Measurements from ENCODE around the gene CPNE9.

The CPNE9 gene

GRCh38 chr3:9686050-9686550 lies 17.5 kb upstream of the CPNE9 start:
- Histone ChIP-seq H3K4me1 (ENCODE audit: control insufficient read depth in 5 of 5, insufficient read depth in 5 of 5, low read length in 5 of 5) (peaks cover 0 to 7% (median 0%) of the 10 kb centered on the region in 5 donors), H3K9me3 (ENCODE audit: control insufficient read depth in 5 of 5, low read length in 5 of 5) (no peaks in the 10 kb centered on the region), H3K27ac (ENCODE audit: low read depth, low read length) (no peak overlapping the region), H3K36me3 (ENCODE audit: control insufficient read depth in 5 of 5, insufficient read depth in 5 of 5, low read length in 5 of 5) (peaks cover 7 to 100% (median 98%) of the 10 kb centered on the region in 5 donors), H3K27me3 (ENCODE audit: control insufficient read depth in 5 of 5, insufficient read depth in 4 of 5, low read length in 5 of 5) (no peaks in the 10 kb centered on the region), H3K4me3 (ENCODE audit: low read depth in 1 of 5, low read length in 5 of 5) (no peak overlapping the region), H3K9ac (ENCODE audit: low read length in 5 of 5) (no peak overlapping the region)

GRCh38 chr3:9686703-9687102 lies 16.9 kb upstream of the CPNE9 start:
- Histone ChIP-seq H3K4me1 (ENCODE audit: control insufficient read depth in 5 of 5, insufficient read depth in 5 of 5, low read length in 5 of 5) (peaks cover 0 to 8% (median 0%) of the 10 kb centered on the region in 5 donors), H3K4me3 (ENCODE audit: low read depth in 1 of 5, low read length in 5 of 5) (no peak overlapping the region), H3K27ac (ENCODE audit: low read depth, low read length) (no peak overlapping the region), H3K36me3 (ENCODE audit: control insufficient read depth in 5 of 5, insufficient read depth in 5 of 5, low read length in 5 of 5) (peaks cover 3 to 100% (median 98%) of the 10 kb centered on the region in 5 donors), H3K27me3 (ENCODE audit: control insufficient read depth in 5 of 5, insufficient read depth in 4 of 5, low read length in 5 of 5) (no peaks in the 10 kb centered on the region), H3K9me3 (ENCODE audit: control insufficient read depth in 5 of 5, low read length in 5 of 5) (no peaks in the 10 kb centered on the region), H3K9ac (ENCODE audit: low read length in 5 of 5) (no peak overlapping the region)

DNA sequence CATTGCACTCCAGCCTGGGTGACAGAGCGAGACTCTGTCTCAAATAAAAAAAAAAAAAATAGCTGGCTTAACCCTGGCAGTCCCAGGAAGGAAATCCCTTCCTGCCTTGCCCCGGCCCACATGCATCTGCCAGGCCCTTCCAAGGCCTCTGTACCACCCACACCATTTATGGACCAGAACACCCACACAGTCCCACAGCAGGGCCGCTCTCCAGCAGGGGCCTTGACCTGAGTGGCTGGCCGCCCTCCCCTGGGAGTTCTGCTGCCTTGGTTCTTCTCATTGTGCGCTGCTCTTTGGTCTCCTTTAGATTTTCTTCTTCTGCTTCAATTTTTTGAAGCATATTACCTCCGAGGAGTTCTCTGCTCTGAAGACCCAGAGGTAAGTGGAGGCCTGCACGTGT lies 16.1 kb upstream of the CPNE9 start:
- Histone ChIP-seq H3K9me3 (ENCODE audit: control insufficient read depth in 5 of 5, low read length in 5 of 5) (no peaks in the 10 kb centered on the region), H3K27ac (ENCODE audit: low read depth, low read length) (no peak overlapping the region), H3K4me3 (ENCODE audit: low read depth in 1 of 5, low read length in 5 of 5) (no peak overlapping the region), H3K4me1 (ENCODE audit: control insufficient read depth in 5 of 5, insufficient read depth in 5 of 5, low read length in 5 of 5) (peaks cover 0 to 8% (median 0%) of the 10 kb centered on the region in 5 donors), H3K36me3 (ENCODE audit: control insufficient read depth in 5 of 5, insufficient read depth in 5 of 5, low read length in 5 of 5) (peaks cover 3 to 100% (median 98%) of the 10 kb centered on the region in 5 donors), H3K9ac (ENCODE audit: low read length in 5 of 5) (no peak overlapping the region), H3K27me3 (ENCODE audit: control insufficient read depth in 5 of 5, insufficient read depth in 4 of 5, low read length in 5 of 5) (no peaks in the 10 kb centered on the region)

GRCh38 chr3:9688961-9689360 lies 14.7 kb upstream of the CPNE9 start:
- no peaks in the 10 kb centered on the region for H3K9me3 ChIP-seq (ENCODE audit: control insufficient read depth in 5 of 5, low read length in 5 of 5)
- H3K4me1 ChIP-seq (ENCODE audit: control insufficient read depth in 5 of 5, insufficient read depth in 5 of 5, low read length in 5 of 5): peaks cover 0 to 8% (median 0%) of the 10 kb centered on the region in 5 donors
- H3K36me3 ChIP-seq (ENCODE audit: control insufficient read depth in 5 of 5, insufficient read depth in 5 of 5, low read length in 5 of 5): peaks cover 13 to 100% (median 99%) of the 10 kb centered on the region in 5 donors
- H3K27ac ChIP-seq (ENCODE audit: low read depth, low read length): no peak overlapping the region
- no peak overlapping the region for H3K9ac ChIP-seq (ENCODE audit: low read length in 5 of 5)
- H3K27me3 ChIP-seq (ENCODE audit: control insufficient read depth in 5 of 5, insufficient read depth in 4 of 5, low read length in 5 of 5): no peaks in the 10 kb centered on the region
- no peak overlapping the region for H3K4me3 ChIP-seq (ENCODE audit: low read depth in 1 of 5, low read length in 5 of 5)

DNA sequence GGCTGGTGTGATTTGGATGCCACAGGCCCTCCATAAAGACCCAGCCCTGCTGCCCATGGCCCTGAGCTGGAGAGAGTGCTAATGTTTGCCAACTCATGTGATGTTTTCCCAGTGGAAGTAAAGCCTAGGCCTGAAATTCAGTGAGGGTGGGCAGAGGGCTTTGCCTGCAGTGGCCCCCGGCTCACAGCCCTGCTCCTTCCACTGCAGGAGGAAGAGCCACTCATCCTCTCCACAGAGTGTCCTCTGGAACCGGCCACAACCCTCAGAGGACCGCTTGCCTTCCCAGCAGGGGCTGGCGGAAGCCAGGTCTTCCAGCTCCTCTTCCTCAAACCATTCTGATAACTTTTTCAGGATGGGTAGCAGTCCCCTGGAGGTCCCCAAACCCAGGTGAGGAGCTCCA lies 13.9 kb upstream of the CPNE9 start:
- Histone ChIP-seq H3K9ac (ENCODE audit: low read length in 5 of 5) (no peak overlapping the region), H3K27me3 (ENCODE audit: control insufficient read depth in 5 of 5, insufficient read depth in 4 of 5, low read length in 5 of 5) (no peaks in the 10 kb centered on the region), H3K36me3 (ENCODE audit: control insufficient read depth in 5 of 5, insufficient read depth in 5 of 5, low read length in 5 of 5) (peaks cover 13 to 100% (median 99%) of the 10 kb centered on the region in 5 donors), H3K4me3 (ENCODE audit: low read depth in 1 of 5, low read length in 5 of 5) (no peak overlapping the region), H3K27ac (ENCODE audit: low read depth, low read length) (no peak overlapping the region), H3K4me1 (ENCODE audit: control insufficient read depth in 5 of 5, insufficient read depth in 5 of 5, low read length in 5 of 5) (peaks cover 0 to 8% (median 0%) of the 10 kb centered on the region in 5 donors), H3K9me3 (ENCODE audit: control insufficient read depth in 5 of 5, low read length in 5 of 5) (no peaks in the 10 kb centered on the region)

DNA sequence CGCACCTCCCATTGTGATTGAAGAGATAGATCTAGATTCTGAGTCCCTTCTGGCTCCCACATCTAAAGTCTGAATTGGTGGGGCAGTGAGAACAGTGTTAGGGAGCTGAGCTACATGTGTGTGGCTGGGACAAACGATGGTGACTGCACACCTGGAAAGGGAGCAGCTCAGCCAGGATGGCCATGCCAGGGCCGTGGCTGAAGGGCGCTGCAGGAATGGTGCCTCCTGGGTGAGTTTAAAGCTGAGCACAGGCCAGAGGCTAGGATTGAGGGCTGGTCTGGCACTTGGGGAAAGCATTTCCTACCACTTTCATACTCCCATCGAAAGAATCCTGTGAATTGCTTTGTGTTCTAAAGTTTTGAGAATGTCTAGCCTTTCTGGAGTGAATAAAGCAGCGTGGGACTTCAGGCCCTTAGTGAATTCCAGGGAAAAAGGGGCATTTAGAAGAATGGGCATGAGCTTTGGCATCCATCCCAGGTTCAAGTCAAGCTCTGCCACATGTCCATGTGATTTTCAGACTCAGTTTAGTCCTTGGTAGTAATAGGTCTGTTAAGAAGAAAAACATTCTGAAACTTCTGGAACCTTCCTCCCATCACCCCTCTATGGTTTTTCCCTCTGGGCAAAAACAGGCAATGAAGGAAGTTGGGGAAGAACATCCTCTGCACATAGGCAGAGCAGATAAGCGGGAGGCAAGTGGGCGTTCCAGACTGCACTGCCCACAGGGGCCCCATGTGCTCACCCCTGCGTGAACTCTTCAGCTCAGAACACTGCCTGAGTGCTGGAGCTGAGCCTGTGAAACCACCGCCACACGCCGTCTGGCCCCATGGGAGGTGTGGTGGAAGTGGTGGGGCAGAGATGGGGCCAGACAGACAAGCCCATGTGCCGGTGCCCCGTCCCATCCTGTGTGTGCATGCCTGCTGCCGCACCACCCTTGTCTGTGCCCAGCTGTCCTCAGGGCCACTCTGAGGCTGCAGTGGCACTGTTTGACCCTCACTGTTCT lies 12.9 kb upstream of the CPNE9 start:
- H3K4me1 ChIP-seq (ENCODE audit: control insufficient read depth in 5 of 5, insufficient read depth in 5 of 5, low read length in 5 of 5): peaks cover 0 to 8% (median 0%) of the 10 kb centered on the region in 5 donors
- no peak overlapping the region for H3K27ac ChIP-seq (ENCODE audit: low read depth, low read length)
- no peak overlapping the region for H3K9ac ChIP-seq (ENCODE audit: low read length in 5 of 5)
- H3K4me3 ChIP-seq (ENCODE audit: low read depth in 1 of 5, low read length in 5 of 5): no peak overlapping the region
- no peaks in the 10 kb centered on the region for H3K9me3 ChIP-seq (ENCODE audit: control insufficient read depth in 5 of 5, low read length in 5 of 5)
- H3K27me3 ChIP-seq (ENCODE audit: control insufficient read depth in 5 of 5, insufficient read depth in 4 of 5, low read length in 5 of 5): no peaks in the 10 kb centered on the region
- H3K36me3 ChIP-seq (ENCODE audit: control insufficient read depth in 5 of 5, insufficient read depth in 5 of 5, low read length in 5 of 5): peaks cover 13 to 100% (median 99%) of the 10 kb centered on the region in 5 donors

DNA sequence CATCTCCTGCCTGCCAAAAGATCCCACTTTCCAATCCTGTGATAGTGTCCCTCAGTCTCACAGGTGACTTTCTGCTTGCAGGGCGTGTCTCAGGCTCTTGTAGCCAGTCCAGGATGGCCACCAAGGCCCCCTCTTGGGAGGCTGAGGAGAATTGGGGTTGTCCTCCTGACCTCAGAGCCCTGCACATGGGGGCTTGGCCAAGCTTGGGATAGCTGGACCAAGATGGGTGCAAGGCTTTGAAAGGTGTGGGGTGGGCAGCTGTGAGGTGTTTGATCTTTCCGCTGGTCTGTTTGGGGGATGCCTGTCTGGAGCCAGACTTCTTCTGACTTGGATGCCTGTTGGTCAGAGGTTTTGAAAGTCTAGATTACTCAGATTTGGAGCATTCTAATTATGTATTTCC lies 12.0 kb upstream of the CPNE9 start:
- Histone ChIP-seq H3K27ac (ENCODE audit: low read depth, low read length) (no peak overlapping the region), H3K4me1 (ENCODE audit: control insufficient read depth in 5 of 5, insufficient read depth in 5 of 5, low read length in 5 of 5) (peaks cover 0 to 8% (median 0%) of the 10 kb centered on the region in 5 donors), H3K27me3 (ENCODE audit: control insufficient read depth in 5 of 5, insufficient read depth in 4 of 5, low read length in 5 of 5) (no peaks in the 10 kb centered on the region), H3K9me3 (ENCODE audit: control insufficient read depth in 5 of 5, low read length in 5 of 5) (no peaks in the 10 kb centered on the region), H3K36me3 (ENCODE audit: control insufficient read depth in 5 of 5, insufficient read depth in 5 of 5, low read length in 5 of 5) (peaks cover 13 to 99% (median 97%) of the 10 kb centered on the region in 5 donors), H3K4me3 (ENCODE audit: low read depth in 1 of 5, low read length in 5 of 5) (no peak overlapping the region), H3K9ac (ENCODE audit: low read length in 5 of 5) (no peak overlapping the region)

GRCh38 chr3:9692416-9692815 lies 11.2 kb upstream of the CPNE9 start:
- peaks cover 0 to 8% (median 0%) of the 10 kb centered on the region in 5 donors for H3K4me1 ChIP-seq (ENCODE audit: control insufficient read depth in 5 of 5, insufficient read depth in 5 of 5, low read length in 5 of 5)
- no peak overlapping the region for H3K4me3 ChIP-seq (ENCODE audit: low read depth in 1 of 5, low read length in 5 of 5)
- H3K36me3 ChIP-seq (ENCODE audit: control insufficient read depth in 5 of 5, insufficient read depth in 5 of 5, low read length in 5 of 5): peaks cover 13 to 99% (median 97%) of the 10 kb centered on the region in 5 donors
- no peaks in the 10 kb centered on the region for H3K27me3 ChIP-seq (ENCODE audit: control insufficient read depth in 5 of 5, insufficient read depth in 4 of 5, low read length in 5 of 5)
- H3K9ac ChIP-seq (ENCODE audit: low read length in 5 of 5): no peak overlapping the region
- no peak overlapping the region for H3K27ac ChIP-seq (ENCODE audit: low read depth, low read length)
- H3K9me3 ChIP-seq (ENCODE audit: control insufficient read depth in 5 of 5, low read length in 5 of 5): no peaks in the 10 kb centered on the region

- no peak overlapping the region for H3K9ac ChIP-seq (ENCODE audit: low read length in 5 of 5)
- H3K27me3 ChIP-seq (ENCODE audit: control insufficient read depth in 5 of 5, insufficient read depth in 4 of 5, low read length in 5 of 5): no peaks in the 10 kb centered on the region
- H3K4me1 ChIP-seq (ENCODE audit: control insufficient read depth in 5 of 5, insufficient read depth in 5 of 5, low read length in 5 of 5): peaks cover 0 to 6% (median 0%) of the 10 kb centered on the region in 5 donors
- no peaks in the 10 kb centered on the region for H3K9me3 ChIP-seq (ENCODE audit: control insufficient read depth in 5 of 5, low read length in 5 of 5)
- H3K4me3 ChIP-seq (ENCODE audit: low read depth in 1 of 5, low read length in 5 of 5): no peak overlapping the region
- H3K27ac ChIP-seq (ENCODE audit: low read depth, low read length): no peak overlapping the region
- H3K36me3 ChIP-seq (ENCODE audit: control insufficient read depth in 5 of 5, insufficient read depth in 5 of 5, low read length in 5 of 5): peaks cover 13 to 99% (median 93%) of the 10 kb centered on the region in 5 donors
Observed at GRCh38 chr3:9695345-9695744, 8.3 kb upstream of the CPNE9 start.

- Histone ChIP-seq H3K4me1 (ENCODE audit: control insufficient read depth in 5 of 5, insufficient read depth in 5 of 5, low read length in 5 of 5) (peaks cover 0 to 2% (median 0%) of the 10 kb centered on the region in 5 donors), H3K27ac (ENCODE audit: low read depth, low read length) (no peak overlapping the region), H3K9ac (ENCODE audit: low read length in 5 of 5) (no peak overlapping the region), H3K4me3 (ENCODE audit: low read depth in 1 of 5, low read length in 5 of 5) (no peak overlapping the region), H3K27me3 (ENCODE audit: control insufficient read depth in 5 of 5, insufficient read depth in 4 of 5, low read length in 5 of 5) (no peaks in the 10 kb centered on the region), H3K9me3 (ENCODE audit: control insufficient read depth in 5 of 5, low read length in 5 of 5) (no peaks in the 10 kb centered on the region), H3K36me3 (ENCODE audit: control insufficient read depth in 5 of 5, insufficient read depth in 5 of 5, low read length in 5 of 5) (peaks cover 11 to 99% (median 92%) of the 10 kb centered on the region in 5 donors)
Observed at GRCh38 chr3:9695746-9696145, 7.9 kb upstream of the CPNE9 start.

All from subcutaneous abdominal adipose tissue (tissue), 5 donors.